ENCODE measurements around the gene PAM16.

Gene PAM16

GRCh38 chr16:4386451-4386805 is 35.3 kb upstream of the PAM16 start:
- no peak overlapping the region for H3K4me3 Mint-ChIP-seq
- H3K9me3 Mint-ChIP-seq: no peaks in the 10 kb centered on the region
- no peaks in the 10 kb centered on the region for H3K27me3 Mint-ChIP-seq
- H3K36me3 Mint-ChIP-seq: no peaks in the 10 kb centered on the region
- H3K4me1 Mint-ChIP-seq: no peaks in the 10 kb centered on the region
- H3K27ac Mint-ChIP-seq: no peak overlapping the region

GRCh38 chr16:4385789-4386450 is 34.8 kb upstream of the PAM16 start:
- H3K27ac Mint-ChIP-seq: no peak overlapping the region
- H3K9me3 Mint-ChIP-seq: no peaks in the 10 kb centered on the region
- H3K27me3 Mint-ChIP-seq: no peaks in the 10 kb centered on the region
- H3K36me3 Mint-ChIP-seq: no peaks in the 10 kb centered on the region
- H3K4me3 Mint-ChIP-seq: no peak overlapping the region
- no peaks in the 10 kb centered on the region for H3K4me1 Mint-ChIP-seq

- Mint-ChIP-seq H3K4me3 (no peak overlapping the region), H3K4me1 (no peaks in the 10 kb centered on the region), H3K36me3 (no peaks in the 10 kb centered on the region), H3K9me3 (no peaks in the 10 kb centered on the region), H3K27me3 (no peaks in the 10 kb centered on the region), H3K27ac (no peak overlapping the region)
Observed at GRCh38 chr16:4385066-4385788, 34.1 kb upstream of the PAM16 start.

GRCh38 chr16:4384509-4384942 is 33.4 kb upstream of the PAM16 start:
- Mint-ChIP-seq H3K9me3 (no peaks in the 10 kb centered on the region), H3K27ac (no peak overlapping the region), H3K36me3 (no peaks in the 10 kb centered on the region), H3K27me3 (no peaks in the 10 kb centered on the region), H3K4me1 (no peaks in the 10 kb centered on the region), H3K4me3 (no peak overlapping the region)

DNA sequence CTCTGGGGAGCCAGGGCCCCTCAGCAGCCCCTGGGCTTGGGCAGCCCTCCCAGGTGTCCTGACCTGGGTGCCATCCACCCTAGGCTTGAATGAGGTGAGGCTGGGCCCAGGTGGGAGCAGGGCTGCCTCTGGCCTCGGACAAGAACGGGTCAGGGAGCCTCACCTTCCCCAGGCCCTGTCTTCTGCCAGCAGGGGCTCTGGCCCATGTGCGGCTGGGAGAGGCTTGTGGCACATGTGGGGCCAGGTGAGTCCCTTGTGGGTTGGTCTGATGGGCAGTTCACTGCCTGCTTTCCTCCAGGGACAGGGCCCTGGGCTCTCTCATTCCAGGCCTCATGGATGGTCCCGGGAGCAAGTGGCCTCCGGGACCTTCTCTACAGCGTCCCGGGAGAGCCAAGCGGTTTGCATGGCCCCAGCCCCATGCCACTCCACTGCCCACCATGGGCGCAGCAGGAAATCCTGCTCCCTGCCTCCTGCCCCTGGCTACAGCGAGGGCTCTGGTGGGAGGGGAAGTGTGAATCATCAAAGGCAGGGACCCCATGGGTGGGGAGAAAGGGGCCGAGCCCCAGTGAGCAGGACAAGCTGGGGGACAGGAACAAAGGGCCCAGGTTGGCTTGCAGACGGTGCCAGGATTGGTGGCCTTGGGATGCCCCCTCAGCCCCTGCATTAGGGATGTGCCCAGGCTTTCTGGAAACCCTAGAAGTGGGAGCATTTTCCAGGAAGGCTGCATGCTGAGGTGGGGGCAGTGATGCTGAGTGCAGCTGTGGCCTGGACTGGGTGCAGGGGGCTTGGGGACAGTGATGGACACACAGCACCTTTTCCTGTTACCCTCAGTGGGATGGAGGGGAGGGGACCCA is 32.7 kb upstream of the PAM16 start:
- H3K27ac Mint-ChIP-seq: no peak overlapping the region
- H3K9me3 Mint-ChIP-seq: no peaks in the 10 kb centered on the region
- H3K27me3 Mint-ChIP-seq: no peaks in the 10 kb centered on the region
- no peaks in the 10 kb centered on the region for H3K4me1 Mint-ChIP-seq
- H3K4me3 Mint-ChIP-seq: no peak overlapping the region
- no peaks in the 10 kb centered on the region for H3K36me3 Mint-ChIP-seq

GRCh38 chr16:4382795-4383357 is 31.8 kb upstream of the PAM16 start:
- Mint-ChIP-seq H3K4me3 (no peak overlapping the region), H3K27me3 (no peaks in the 10 kb centered on the region), H3K27ac (peak overlapping the region; percentile 12), H3K36me3 (no peaks in the 10 kb centered on the region), H3K4me1 (peaks cover 2% of the 10 kb centered on the region), H3K9me3 (no peaks in the 10 kb centered on the region)

- H3K4me1 Mint-ChIP-seq: peaks cover 4% of the 10 kb centered on the region
- H3K4me3 Mint-ChIP-seq: no peak overlapping the region
- no peaks in the 10 kb centered on the region for H3K36me3 Mint-ChIP-seq
- H3K9me3 Mint-ChIP-seq: no peaks in the 10 kb centered on the region
- no peaks in the 10 kb centered on the region for H3K27me3 Mint-ChIP-seq
- no peak overlapping the region for H3K27ac Mint-ChIP-seq
Observed at GRCh38 chr16:4381935-4382794, 31.0 kb upstream of the PAM16 start.

DNA sequence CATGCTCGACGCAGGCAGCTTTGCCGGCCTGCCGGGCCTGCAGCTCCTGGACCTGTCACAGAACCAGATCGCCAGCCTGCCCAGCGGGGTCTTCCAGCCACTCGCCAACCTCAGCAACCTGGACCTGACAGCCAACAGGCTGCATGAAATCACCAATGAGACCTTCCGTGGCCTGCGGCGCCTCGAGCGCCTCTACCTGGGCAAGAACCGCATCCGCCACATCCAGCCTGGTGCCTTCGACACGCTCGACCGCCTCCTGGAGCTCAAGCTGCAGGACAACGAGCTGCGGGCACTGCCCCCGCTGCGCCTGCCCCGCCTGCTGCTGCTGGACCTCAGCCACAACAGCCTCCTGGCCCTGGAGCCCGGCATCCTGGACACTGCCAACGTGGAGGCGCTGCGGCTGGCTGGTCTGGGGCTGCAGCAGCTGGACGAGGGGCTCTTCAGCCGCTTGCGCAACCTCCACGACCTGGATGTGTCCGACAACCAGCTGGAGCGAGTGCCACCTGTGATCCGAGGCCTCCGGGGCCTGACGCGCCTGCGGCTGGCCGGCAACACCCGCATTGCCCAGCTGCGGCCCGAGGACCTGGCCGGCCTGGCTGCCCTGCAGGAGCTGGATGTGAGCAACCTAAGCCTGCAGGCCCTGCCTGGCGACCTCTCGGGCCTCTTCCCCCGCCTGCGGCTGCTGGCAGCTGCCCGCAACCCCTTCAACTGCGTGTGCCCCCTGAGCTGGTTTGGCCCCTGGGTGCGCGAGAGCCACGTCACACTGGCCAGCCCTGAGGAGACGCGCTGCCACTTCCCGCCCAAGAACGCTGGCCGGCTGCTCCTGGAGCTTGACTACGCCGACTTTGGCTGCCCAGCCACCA is 30.2 kb upstream of the PAM16 start:
- Mint-ChIP-seq H3K36me3 (no peaks in the 10 kb centered on the region), H3K9me3 (no peaks in the 10 kb centered on the region), H3K4me3 (no peak overlapping the region), H3K4me1 (peaks cover 4% of the 10 kb centered on the region), H3K27ac (no peak overlapping the region), H3K27me3 (no peaks in the 10 kb centered on the region)

DNA sequence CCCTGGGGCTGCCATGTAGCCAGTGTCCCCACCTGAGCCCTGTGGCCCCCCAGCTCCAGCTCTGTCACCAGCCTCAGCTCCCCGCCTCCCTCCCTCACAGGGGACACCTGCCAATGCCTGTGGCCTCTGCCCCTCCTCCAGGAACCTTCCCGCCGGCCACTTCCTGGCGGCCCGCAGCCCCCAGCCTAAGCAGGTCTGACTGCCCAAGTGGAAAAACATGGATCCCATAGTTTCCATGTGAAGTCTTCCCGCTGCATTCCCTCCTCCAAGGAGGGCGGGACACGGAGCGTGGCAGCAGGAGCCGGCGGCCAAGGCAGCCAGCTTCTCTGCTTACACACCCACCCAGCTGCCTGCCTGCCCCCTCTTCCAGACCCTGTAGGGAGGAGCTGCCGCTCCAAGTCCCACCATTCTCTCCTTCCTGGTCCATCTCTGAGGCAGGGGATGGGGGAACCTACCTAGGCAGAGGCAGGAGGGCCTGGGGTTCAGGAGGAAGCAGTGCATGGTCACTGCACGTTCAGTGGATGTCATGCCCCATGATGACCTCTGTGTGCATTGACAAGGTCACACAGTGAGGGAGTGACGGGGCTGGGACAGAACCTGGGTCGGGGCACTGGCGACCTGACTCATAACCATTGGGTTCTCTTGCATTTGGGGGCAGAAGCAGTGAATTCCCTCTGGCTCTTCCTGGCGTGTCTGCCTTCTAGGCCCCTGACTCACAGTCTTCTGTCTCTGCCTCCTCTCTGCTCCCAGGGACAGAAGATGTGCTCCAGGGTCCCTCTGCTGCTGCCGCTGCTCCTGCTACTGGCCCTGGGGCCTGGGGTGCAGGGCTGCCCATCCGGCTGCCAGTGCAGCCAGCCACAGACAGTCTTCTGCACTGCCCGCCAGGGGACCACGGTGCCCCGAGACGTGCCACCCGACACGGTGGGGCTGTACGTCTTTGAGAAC is 29.3 kb upstream of the PAM16 start:
- Mint-ChIP-seq H3K36me3 (no peaks in the 10 kb centered on the region), H3K9me3 (no peaks in the 10 kb centered on the region), H3K4me1 (peaks cover 8% of the 10 kb centered on the region), H3K27ac (no peak overlapping the region), H3K27me3 (no peaks in the 10 kb centered on the region), H3K4me3 (no peak overlapping the region)

DNA sequence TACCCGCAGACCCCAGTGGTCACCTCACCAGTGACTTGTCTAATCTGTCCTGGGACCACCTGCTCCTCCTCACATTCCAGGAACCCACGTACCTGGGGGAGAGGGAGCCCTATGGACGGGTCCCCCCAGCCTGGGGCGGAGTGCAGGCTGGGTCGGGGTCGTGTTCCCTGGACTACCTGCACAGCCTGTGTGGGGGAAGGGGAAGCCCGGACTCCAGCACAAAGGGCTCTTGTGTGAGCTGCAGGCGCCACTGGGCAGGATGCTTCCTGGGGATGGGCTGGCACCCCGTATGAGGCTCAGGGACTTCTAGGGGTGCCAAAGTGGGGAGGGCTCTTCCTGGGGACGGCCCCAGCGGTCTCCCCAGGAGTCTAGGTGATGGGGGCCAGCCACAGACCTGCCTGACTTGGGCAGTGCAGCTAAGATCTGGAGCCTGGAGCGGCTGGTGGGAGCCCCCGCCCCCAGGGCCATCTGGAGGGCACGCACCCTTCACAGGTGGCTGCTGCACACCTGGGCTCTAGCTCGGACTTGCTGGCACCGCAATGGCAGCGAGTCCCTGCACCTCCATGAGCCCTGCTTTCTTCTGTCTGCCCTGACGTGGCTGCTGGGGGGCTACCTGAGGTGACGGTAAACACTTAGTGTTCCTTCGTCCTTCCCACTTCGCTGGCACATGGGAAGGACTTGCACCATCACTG is 28.0 kb upstream of the PAM16 start:
- Mint-ChIP-seq H3K27ac (no peak overlapping the region), H3K4me3 (no peak overlapping the region), H3K36me3 (no peaks in the 10 kb centered on the region), H3K4me1 (peaks cover 12% of the 10 kb centered on the region), H3K9me3 (no peaks in the 10 kb centered on the region), H3K27me3 (no peaks in the 10 kb centered on the region)

DNA sequence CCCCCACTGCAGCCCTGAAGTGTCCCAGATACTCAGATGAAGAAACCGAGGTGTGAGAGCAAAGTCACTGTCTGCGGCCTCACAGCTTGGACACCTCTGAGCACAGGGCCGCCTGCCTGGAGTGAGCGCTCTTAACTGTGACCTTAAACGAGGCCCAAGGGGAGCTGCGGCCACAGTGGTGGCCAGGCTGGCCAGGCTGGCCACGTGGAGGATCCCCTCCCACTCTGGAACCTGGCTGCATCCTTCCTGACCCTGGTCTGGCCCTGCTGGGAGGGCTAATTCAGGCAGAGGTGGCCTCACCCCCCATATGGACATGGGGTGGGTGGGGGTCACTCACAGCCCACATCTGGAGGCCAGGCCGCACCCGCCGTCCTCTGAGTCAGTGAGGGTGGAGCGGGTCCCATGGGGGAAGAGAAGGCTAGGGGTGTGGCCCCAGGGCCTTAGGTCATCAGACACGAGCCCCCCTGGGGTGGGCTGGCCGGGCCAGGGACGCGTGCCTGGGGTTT is 27.1 kb upstream of the PAM16 start:
- Mint-ChIP-seq H3K4me1 (peaks cover 12% of the 10 kb centered on the region), H3K9me3 (no peaks in the 10 kb centered on the region), H3K36me3 (no peaks in the 10 kb centered on the region), H3K4me3 (no peak overlapping the region), H3K27me3 (no peaks in the 10 kb centered on the region), H3K27ac (no peak overlapping the region)

- no peaks in the 10 kb centered on the region for H3K27me3 Mint-ChIP-seq
- no peak overlapping the region for H3K27ac Mint-ChIP-seq
- H3K36me3 Mint-ChIP-seq: no peaks in the 10 kb centered on the region
- H3K4me3 Mint-ChIP-seq: no peak overlapping the region
- H3K9me3 Mint-ChIP-seq: no peaks in the 10 kb centered on the region
- H3K4me1 Mint-ChIP-seq: peaks cover 16% of the 10 kb centered on the region
Observed at GRCh38 chr16:4377573-4378154, 26.5 kb upstream of the PAM16 start.
